PFSK-1 (cell line): Measurements from ENCODE around the gene WDR1.

Source experiments
- FOXP2 ChIP-seq: optimal IDR thresholded peaks from 2 replicates; pipeline ENCODE3; 2011; ENCODE audit warnings: borderline replicate concordance, control low read depth, inconsistent platforms; ENCODE audit not compliant: insufficient read depth; ENCODE audit errors: extremely low read length, extremely low read depth
- POLR2AphosphoS5 ChIP-seq: IDR thresholded peaks from 2 replicates; pipeline ENCODE4 v1.6.1; 2012; ENCODE audit warnings: low read depth, mild to moderate bottlenecking, control low read depth, low read length, moderate library complexity
- SIN3A ChIP-seq: IDR thresholded peaks from 2 replicates; pipeline ENCODE4 v1.6.1; 2012; ENCODE audit warnings: mild to moderate bottlenecking, low read length, moderate library complexity, borderline replicate concordance; ENCODE audit not compliant: insufficient read depth
- TAF1 ChIP-seq: IDR thresholded peaks from 2 replicates; pipeline ENCODE4 v1.6.1; 2012; ENCODE audit warnings: low read length, control low read depth, borderline replicate concordance; ENCODE audit not compliant: insufficient read depth
- TF ChIP-seq, protein P1 (sequence below), 2 experiments: IDR thresholded peaks; 2 replicates each; pipeline versions ENCODE4 v1.6.1 to v1.8.0; 2011 to 2012; ENCODE audit warnings: low read depth in 2 of 2, low read length in 2 of 2, control low read depth in 1 of 2, inconsistent platforms in 1 of 2, mild to moderate bottlenecking in 1 of 2, moderate library complexity in 1 of 2; ENCODE audit not compliant: insufficient read depth in 1 of 2

The WDR1 gene

DNA sequence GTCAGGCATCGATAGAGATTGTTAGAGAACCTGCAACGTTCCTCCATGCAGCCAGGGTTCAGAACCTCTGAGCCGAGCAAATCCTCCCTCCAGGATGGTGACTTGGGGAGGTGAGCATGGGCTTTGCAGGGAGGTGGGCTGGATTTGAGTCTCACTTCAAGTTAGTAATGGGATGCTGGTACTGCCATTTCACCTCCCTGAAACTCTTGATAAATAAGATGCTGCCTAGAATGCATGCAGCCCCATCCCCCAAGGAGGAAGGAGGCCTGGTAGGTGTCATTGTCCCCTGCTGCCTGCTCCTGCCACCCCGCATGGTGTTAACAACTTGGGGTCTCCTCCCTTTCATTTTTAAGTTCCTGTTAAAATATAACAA lies 59.6 kb downstream of the WDR1 start:
- no peak for TF ChIP-seq POLR2AphosphoS5
- TF ChIP-seq SIN3A = no peak
- TF ChIP-seq, protein P1, sequence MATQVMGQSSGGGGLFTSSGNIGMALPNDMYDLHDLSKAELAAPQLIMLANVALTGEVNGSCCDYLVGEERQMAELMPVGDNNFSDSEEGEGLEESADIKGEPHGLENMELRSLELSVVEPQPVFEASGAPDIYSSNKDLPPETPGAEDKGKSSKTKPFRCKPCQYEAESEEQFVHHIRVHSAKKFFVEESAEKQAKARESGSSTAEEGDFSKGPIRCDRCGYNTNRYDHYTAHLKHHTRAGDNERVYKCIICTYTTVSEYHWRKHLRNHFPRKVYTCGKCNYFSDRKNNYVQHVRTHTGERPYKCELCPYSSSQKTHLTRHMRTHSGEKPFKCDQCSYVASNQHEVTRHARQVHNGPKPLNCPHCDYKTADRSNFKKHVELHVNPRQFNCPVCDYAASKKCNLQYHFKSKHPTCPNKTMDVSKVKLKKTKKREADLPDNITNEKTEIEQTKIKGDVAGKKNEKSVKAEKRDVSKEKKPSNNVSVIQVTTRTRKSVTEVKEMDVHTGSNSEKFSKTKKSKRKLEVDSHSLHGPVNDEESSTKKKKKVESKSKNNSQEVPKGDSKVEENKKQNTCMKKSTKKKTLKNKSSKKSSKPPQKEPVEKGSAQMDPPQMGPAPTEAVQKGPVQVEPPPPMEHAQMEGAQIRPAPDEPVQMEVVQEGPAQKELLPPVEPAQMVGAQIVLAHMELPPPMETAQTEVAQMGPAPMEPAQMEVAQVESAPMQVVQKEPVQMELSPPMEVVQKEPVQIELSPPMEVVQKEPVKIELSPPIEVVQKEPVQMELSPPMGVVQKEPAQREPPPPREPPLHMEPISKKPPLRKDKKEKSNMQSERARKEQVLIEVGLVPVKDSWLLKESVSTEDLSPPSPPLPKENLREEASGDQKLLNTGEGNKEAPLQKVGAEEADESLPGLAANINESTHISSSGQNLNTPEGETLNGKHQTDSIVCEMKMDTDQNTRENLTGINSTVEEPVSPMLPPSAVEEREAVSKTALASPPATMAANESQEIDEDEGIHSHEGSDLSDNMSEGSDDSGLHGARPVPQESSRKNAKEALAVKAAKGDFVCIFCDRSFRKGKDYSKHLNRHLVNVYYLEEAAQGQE (IDR thresholded peaks at IDR 0.05; ENCODE audit: insufficient read depth in 1 of 2, low read depth in 2 of 2, low read length in 2 of 2) = no peak
- no peak for TF ChIP-seq TAF1
- TF ChIP-seq FOXP2 = no peak

DNA sequence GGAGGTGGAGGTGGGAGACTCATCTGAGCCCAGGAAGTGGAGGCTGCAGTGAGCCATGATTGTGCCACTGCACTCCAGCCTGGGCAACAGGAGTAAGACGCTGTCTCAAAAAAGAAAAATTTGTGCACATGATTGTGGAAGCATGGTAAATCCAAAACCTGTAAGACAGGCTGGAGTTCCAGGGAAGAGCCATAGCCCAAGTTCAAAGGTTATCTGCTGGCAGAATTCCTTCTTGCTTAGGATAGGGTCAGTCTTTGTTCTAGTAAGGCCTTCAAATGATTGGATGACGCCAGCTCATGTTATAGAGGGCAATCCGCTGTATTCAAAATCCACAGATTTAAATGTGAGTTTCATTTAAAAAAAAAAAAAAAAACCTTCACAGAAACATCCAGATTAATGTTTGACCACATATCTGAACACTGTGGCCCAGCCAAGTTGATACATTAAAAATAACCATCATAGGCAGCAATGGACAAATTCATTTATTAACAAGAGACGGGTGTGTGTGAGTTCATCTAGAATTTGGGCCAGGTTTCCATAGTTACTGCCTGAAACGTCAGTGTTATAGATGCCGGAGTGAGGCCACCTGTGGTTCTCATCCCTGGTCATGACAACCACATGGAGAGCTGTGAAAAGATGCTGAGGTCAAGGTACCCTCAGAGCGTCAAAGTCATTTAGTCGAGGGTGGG lies 60.1 kb downstream of the WDR1 start:
- TF ChIP-seq SIN3A (no peak), TAF1 (no peak), FOXP2 (no peak), POLR2AphosphoS5 (no peak)
- TF ChIP-seq, protein P1 (IDR thresholded peaks at IDR 0.05; ENCODE audit: insufficient read depth in 1 of 2, low read depth in 2 of 2, low read length in 2 of 2) = no peak

DNA sequence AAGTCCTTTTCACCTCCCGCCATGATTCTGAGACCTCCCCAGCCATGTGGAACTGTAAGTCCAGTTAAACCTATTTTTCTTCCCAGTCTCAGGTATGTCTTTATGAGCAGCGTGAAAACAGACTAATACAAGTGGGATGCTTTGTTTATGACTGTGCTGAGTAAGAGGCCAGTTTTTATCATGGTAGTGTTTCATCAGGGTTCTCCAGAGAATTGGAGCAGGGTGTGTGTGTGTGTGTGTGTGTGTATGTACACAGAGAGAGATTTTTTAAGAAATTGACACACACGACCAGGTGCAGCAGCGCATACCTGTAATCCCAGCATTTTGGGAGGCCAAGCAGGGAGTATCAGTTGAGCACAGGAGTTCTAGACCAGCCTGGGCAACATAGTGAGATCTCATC lies 60.7 kb downstream of the WDR1 start:
- no peak for TF ChIP-seq SIN3A
- no peak for TF ChIP-seq FOXP2
- no peak for TF ChIP-seq TAF1
- TF ChIP-seq, protein P1 (IDR thresholded peaks at IDR 0.05; ENCODE audit: insufficient read depth in 1 of 2, low read depth in 2 of 2, low read length in 2 of 2) = no peak
- TF ChIP-seq POLR2AphosphoS5 = no peak

DNA sequence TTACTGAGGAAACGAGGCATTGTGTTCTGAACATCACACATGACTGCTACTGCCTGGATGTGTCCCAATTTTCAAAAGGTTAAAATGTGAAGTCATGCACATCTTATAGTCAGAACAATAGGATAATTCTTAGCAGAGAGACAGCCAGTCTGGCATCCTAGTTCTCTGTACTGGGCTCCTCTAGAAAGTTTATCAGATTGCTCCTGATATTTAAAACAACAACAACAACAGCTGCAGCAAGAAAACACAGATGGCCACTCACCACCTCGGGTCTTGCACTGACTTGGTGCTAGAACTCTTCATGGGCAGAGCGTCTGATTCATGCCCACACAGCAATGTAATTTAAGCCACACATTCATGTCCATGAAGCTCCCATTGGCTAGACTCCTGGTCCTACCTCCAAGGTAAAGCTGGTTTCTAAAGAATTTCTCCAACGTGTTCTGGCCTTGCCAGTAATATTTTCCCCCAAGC lies 62.0 kb downstream of the WDR1 start:
- TF ChIP-seq POLR2AphosphoS5 = no peak
- TF ChIP-seq SIN3A = no peak
- no peak for TF ChIP-seq FOXP2
- no peak for TF ChIP-seq TAF1
- TF ChIP-seq, protein P1 (IDR thresholded peaks at IDR 0.05; ENCODE audit: insufficient read depth in 1 of 2, low read depth in 2 of 2, low read length in 2 of 2) = no peak
